Epidermal melanocyte (primary cell): ENCODE data around the gene SULT1A1.
"Not testable (repeated sequence)": the region's sequence is repeated elsewhere in the genome, so short reads cannot be mapped to it uniquely, and the experiment has no call there.

Experiments
- DNase-seq: peaks from one replicate; pipeline ENCODE4 v3.0.0; 2011; ENCODE audit warnings: low spot score; ENCODE audit not compliant: insufficient read length

SULT1A1 gene

DNA sequence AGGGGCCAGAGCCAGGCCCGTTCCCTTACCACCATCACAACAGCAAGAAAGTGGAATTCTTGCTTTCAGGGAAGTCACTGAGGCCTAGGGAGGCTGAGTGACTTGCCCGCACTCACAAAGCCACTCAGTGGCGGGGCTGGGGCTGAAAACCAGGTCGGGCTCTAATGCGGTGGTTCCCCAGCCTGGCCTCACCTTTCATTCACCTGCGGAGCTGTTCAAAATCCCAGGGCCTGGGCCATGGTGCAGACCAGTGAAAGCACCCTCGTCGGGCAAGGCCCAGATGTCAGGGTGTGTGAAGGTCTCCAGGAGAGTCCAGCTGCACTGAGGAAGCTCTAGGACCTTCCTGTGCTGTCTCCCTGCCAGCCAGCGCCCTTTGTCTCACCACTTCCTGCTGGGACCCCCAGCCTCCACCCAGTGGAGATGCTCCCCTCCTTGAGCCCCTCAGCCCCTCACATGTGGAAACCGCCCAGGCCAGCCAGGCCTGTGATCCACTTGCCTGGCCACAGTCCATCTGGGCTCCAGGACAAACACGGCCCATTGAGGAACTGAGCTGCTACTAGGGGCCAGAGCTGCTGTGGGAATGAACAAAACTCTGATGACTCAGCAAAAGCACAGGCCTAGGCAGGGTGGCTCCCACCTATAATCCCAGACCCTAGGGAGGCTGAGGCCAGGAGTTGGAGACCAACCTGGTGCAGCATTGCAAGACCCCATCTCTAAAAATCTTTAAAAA lies 812 bp downstream of the SULT1A1 start:
- DNase-seq = not testable (repeated sequence)

- DNase-seq = not testable (repeated sequence)
These were observed 1.4 kb downstream of the SULT1A1 start for GRCh38 chr16:28608496-28608808.

GRCh38 chr16:28607681-28608495 lies 2.0 kb downstream of the SULT1A1 start:
- not testable (repeated sequence) for DNase-seq

DNA sequence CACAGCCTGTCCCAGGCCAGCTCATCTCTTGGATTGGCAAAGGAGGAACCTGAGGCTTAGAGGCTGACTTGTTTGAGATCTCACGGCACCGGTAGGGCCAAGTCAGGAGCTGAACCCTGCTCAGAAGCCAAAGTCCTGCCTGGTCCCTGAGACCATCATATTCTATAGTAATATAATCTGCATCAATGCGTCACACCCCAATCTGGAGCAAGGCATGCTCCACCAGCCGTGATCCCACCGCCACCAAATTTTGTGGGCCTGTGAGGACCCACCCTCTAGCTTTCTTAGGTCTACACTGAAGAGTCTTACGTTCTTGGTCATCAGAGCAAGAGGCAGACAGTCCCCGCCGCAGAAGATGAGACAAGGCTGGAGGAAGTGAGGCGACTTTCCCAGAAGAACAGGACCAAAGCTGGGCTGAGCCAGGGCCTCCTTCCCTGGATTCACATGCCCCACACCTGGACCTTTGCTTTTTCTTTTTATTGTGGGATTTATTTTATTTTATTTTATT lies 2.7 kb downstream of the SULT1A1 start:
- no peak for DNase-seq

GRCh38 chr16:28606291-28607115 lies 3.3 kb downstream of the SULT1A1 start:
- DNase-seq = no peak

DNA sequence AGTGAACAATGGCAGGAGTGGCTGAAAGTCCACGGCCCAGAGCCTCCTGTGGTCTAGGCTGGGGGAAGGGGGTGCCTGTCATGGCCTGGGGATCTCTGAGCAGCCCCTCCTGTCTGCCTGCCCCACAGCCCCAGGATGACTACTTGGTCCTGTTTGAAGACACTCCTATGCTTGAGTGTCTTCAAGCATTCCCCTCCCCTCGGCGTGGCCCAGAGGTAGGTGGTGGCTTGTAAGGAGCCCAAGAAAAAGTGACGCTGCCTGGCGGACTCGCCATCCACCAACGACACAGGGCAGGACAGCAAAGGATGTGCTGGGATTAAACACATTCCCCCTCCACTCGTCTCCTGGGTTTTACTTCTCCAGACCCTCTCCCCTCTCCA lies 5.7 kb downstream of the SULT1A1 start:
- DNase-seq = no peak

GRCh38 chr16:28603381-28604185 lies 6.3 kb downstream of the SULT1A1 start:
- DNase-seq = no peak

DNA sequence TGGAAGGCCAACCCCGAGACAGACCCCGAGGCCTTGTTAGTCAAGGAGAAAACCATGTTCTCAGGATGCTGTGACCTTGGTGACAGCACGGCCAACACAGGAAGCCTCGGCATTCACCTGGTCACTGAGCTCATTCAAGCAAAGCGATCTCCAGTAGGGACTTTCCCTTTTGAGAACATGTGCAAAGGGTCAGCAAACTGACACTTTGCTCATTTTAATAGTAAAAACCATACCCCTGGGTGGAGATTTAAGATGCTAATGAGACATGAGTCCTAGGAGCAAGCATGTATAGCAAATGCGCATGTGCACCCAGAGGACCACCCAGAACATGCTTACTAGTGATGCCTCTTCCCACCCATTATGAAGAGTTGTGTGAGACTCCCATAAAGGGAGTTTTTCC lies 7.3 kb downstream of the SULT1A1 start:
- DNase-seq = no peak

- DNase-seq = not testable (repeated sequence)
These were observed 7.8 kb downstream of the SULT1A1 start for GRCh38 chr16:28602062-28602461.

DNA sequence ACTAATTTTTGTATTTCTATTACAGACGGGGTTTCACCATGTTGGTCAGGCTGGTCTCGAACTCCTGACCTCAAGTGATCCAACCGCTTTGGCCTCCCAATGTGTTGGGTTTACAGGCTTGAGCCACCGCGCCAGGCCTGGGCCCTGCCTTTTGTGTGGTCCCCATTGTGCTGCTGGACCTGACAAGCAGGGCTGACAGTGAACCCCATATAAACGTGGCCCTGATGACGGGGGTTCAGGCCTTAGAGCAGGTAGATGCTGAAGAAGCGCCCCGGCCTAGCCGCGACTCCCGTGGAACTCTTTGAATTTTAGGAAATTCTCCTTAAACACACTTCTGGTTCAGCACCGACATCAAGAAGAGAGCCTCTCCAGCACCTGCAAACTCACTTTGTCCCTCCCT lies 8.3 kb downstream of the SULT1A1 start:
- not testable (repeated sequence) for DNase-seq

DNA sequence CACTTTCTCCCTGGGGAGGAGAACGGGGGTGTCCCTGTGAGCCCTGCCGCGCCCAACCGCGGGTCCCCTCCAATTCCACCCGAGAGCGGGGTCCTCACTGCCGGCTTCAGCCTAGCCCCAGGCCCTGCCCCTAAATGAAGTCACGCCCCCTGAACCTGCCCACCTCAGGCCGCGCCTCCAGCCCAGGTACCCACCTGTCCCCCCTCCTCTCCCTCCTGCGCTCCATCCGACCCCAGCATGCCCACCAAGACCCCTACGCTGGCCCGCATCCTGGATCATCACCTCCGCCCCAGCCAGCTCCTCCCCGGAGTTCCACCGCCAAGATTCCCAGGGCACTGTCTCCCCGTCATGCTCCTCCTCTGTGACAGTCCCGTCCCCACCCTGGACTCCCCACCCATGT lies 8.9 kb downstream of the SULT1A1 start:
- not testable (repeated sequence) for DNase-seq

- DNase-seq = not testable (repeated sequence)
These were observed 10.2 kb downstream of the SULT1A1 start for GRCh38 chr16:28599377-28600285.

- no peak for DNase-seq
These were observed 12.1 kb downstream of the SULT1A1 start for GRCh38 chr16:28597692-28598261.

GRCh38 chr16:28596840-28597691 lies 12.8 kb downstream of the SULT1A1 start, which contains the start of gene SULT1A2:
Gene SULT1A2 (minus strand): TSS chr16:28597050. CDS start chr16:28595930, 1,120 bp downstream.
- DNase-seq = no peak

DNA sequence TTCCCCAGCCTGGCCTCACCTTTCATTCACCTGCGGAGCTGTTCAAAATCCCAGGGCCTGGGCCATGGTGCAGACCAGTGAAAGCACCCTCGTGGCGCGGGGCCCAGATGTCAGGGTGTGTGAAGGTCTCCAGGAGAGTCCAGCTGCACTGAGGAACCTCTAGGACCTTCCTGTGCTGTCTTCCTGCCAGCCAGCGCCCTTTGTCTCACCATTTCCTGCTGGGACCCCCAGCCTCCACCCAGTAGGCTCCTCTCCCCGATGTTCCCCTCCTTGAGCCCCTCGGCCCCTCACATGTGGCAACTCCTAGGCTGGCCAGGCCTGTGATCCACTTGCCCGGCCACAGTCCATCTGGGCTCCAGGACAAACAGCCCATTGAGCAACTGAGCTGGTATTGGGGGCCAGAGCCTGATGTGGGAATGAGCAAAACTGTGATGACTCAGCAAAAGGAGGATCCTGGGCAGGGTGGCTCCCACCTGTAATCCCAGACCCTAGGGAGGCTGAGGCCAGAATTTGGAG lies 13.7 kb downstream of the SULT1A1 start:
- no peak for DNase-seq

DNA sequence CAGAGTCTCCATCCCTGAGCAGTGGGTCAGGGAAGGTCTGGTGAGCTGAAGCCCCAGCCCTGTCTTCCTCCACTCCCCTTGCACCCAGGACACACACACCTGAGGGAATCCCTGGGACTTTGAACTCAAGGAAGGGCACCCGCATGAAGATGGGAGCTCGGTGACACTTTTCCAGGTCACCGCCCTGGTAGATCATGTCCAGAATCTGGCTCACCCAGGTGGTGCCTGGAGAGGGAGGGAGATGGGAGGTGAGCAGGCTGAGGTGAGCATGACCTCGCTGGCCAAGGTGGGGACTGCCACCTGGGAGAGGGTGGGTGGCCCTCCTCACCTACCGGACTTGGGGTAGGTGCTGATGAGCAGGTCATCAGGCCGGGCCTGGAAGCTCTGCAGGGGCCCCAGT lies 14.4 kb downstream of the SULT1A1 start:
- DNase-seq = not testable (repeated sequence)

GRCh38 chr16:28592979-28593553 lies 16.8 kb downstream of the SULT1A1 start:
- DNase-seq = no peak

DNA sequence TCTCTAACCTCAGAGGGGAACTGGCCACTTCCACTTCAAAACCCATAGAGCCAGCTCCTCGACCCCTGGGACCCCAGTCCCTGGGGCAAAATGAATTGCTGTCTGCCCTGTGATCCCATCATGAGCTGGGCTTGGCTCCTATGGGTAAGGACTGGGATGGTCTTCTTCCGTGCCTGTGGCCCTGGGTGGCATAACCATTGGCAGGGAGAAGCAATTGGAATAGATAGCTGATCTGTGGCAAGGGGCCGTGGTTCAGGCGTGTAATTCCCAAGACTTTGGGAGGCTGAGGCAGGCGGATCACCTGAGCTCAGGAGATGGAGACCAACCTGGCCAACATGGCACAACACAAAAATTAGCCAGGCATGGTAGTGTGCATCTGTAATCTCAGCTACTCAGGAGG lies 17.3 kb downstream of the SULT1A1 start:
- no peak for DNase-seq
